ENCODE data around the gene TGFBI.

Gene TGFBI

GRCh38 chr5:136006761-136007251 lies 22.0 kb upstream of the TGFBI start:
- Histone ChIP-seq H3K4me3 (ENCODE audit: low read length) (no peak overlapping the region), H3K79me2 (ENCODE audit: low read length) (no peaks in the 10 kb centered on the region), H3K27me3 (ENCODE audit: low read depth, low read length) (peaks cover 10% of the 10 kb centered on the region), H4K20me1 (ENCODE audit: insufficient read depth, low read length) (no peaks in the 10 kb centered on the region), H3K27ac (ENCODE audit: low read length) (no peak overlapping the region), H3K36me3 (replicated peaks; ENCODE audit: low read depth, low read length) (no peaks in the 10 kb centered on the region), H2AFZ (ENCODE audit: low read depth, low read length) (no peak overlapping the region), H3K4me1 (ENCODE audit: low read length) (no peaks in the 10 kb centered on the region), H3K9me3 (ENCODE audit: insufficient read depth, low read length) (no peaks in the 10 kb centered on the region), H3K4me2 (ENCODE audit: low read length) (no peak overlapping the region), H3K9ac (ENCODE audit: low read length) (no peak overlapping the region)
- TF ChIP-seq CTCF (IDR thresholded peaks at IDR 0.05; ENCODE audit: low read depth, low read length) (no peak), EZH2phosphoT487 (IDR thresholded peaks at IDR 0.05; ENCODE audit: low read depth) (no peak)

DNA sequence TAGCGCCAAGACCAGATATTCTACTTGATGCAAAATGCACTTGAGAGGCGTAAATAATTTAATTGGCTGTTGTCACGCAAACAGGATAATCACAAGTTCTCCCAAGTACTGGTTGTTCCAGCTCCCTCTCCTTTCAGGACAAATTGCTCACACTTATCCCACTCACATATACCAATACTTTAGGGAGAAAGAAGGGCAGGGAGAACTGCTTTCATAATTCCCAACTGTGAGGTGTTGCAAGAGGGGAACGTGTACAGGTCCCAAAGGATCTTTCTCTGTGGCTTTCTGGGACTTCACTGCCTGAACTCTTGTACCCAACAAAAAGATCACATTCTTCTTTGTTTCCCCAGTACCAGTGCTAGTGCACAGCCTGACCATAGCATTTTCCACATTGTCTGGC lies 21.5 kb upstream of the TGFBI start:
- no peaks in the 10 kb centered on the region for H3K4me1 ChIP-seq (ENCODE audit: low read length)
- no peaks in the 10 kb centered on the region for H3K36me3 ChIP-seq (replicated peaks; ENCODE audit: low read depth, low read length)
- H3K4me3 ChIP-seq (ENCODE audit: low read length) = no peak overlapping the region
- no peaks in the 10 kb centered on the region for H4K20me1 ChIP-seq (ENCODE audit: insufficient read depth, low read length)
- H3K27ac ChIP-seq (ENCODE audit: low read length) = no peak overlapping the region
- H3K27me3 ChIP-seq (ENCODE audit: low read depth, low read length) = peaks cover 15% of the 10 kb centered on the region
- no peak overlapping the region for H3K9ac ChIP-seq (ENCODE audit: low read length)
- no peaks in the 10 kb centered on the region for H3K9me3 ChIP-seq (ENCODE audit: insufficient read depth, low read length)
- no peak overlapping the region for H3K4me2 ChIP-seq (ENCODE audit: low read length)
- no peaks in the 10 kb centered on the region for H3K79me2 ChIP-seq (ENCODE audit: low read length)
- no peak overlapping the region for H2AFZ ChIP-seq (ENCODE audit: low read depth, low read length)
- no peak for TF ChIP-seq CTCF (IDR thresholded peaks at IDR 0.05; ENCODE audit: low read depth, low read length)
- TF ChIP-seq EZH2phosphoT487 (IDR thresholded peaks at IDR 0.05; ENCODE audit: low read depth) = no peak

DNA sequence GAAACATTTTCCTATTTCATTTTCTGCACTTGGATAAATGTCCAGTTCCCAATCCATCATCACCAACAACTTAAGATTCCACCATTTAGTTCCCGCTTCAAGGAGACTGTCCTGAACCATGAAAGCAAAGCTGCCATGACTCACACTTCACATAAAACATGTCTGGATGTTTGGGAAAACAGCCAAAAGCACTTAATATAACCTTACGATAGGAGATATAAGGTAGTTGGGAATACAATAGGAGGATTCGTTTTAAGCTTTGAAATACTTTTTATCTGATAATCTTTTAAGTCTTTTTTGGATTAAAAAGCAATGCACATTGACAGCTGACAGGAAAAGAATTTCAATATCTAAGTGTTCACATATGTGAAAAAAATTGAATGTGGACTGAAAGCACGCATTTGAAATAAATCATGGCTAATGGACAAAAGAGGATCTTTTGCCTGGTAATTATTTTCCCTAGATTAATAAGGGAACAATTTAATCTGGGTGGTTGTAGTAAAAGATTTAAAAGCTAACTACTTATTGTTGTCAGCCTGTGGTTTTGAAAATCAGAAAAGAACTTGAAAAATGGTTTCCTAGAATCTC lies 17.3 kb upstream of the TGFBI start:
- peaks cover 40% of the 10 kb centered on the region for H3K27me3 ChIP-seq (ENCODE audit: low read depth, low read length)
- H3K4me1 ChIP-seq (ENCODE audit: low read length) = peaks cover 11% of the 10 kb centered on the region
- no peaks in the 10 kb centered on the region for H3K79me2 ChIP-seq (ENCODE audit: low read length)
- H4K20me1 ChIP-seq (ENCODE audit: insufficient read depth, low read length) = no peaks in the 10 kb centered on the region
- no peak overlapping the region for H2AFZ ChIP-seq (ENCODE audit: low read depth, low read length)
- no peak overlapping the region for H3K27ac ChIP-seq (ENCODE audit: low read length)
- H3K36me3 ChIP-seq (replicated peaks; ENCODE audit: low read depth, low read length) = no peaks in the 10 kb centered on the region
- H3K9me3 ChIP-seq (ENCODE audit: insufficient read depth, low read length) = no peaks in the 10 kb centered on the region
- no peak overlapping the region for H3K4me2 ChIP-seq (ENCODE audit: low read length)
- no peak overlapping the region for H3K4me3 ChIP-seq (ENCODE audit: low read length)
- no peak overlapping the region for H3K9ac ChIP-seq (ENCODE audit: low read length)
- TF ChIP-seq CTCF (IDR thresholded peaks at IDR 0.05; ENCODE audit: low read depth, low read length) (no peak), EZH2phosphoT487 (IDR thresholded peaks at IDR 0.05; ENCODE audit: low read depth) (no peak)

DNA sequence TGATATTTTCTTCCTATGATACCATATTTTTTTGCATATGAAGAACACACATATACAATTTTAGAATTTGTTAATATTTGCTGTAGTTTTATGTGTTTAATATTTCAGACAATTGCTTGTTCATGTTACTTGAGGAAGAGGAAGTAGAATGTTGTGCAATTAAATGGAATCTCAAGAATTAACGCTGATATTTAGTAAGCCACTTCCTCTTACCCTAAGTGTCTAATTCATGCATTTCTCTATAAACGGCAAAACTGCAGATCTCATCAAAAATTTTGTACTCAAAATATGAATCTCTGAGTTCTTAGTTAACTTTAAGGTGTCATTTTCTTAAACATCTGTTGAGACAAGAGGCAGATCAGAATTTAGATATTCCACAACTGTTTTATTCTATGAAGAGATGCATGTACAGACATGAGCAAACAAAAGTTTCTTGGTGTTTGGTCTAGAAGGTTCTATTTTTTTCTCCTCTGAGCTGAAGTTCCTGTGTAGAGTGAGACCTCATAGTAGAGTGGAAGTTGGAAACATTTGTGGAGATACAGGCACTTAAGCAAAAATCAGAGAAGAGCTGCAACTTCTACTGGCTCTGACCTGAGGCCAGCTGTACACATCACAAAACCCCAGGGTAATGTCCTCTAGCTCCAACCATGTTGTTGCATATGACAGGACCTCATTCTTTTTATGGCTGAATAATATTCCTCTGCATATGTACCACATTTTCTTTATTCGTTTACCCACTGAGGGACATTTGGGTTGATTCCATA lies 16.6 kb upstream of the TGFBI start:
- Histone ChIP-seq H3K9ac (ENCODE audit: low read length) (no peak overlapping the region), H3K27ac (ENCODE audit: low read length) (no peak overlapping the region), H3K4me1 (ENCODE audit: low read length) (peaks cover 11% of the 10 kb centered on the region), H2AFZ (ENCODE audit: low read depth, low read length) (no peak overlapping the region), H3K4me2 (ENCODE audit: low read length) (no peak overlapping the region), H3K79me2 (ENCODE audit: low read length) (no peaks in the 10 kb centered on the region), H3K4me3 (ENCODE audit: low read length) (no peak overlapping the region), H3K27me3 (ENCODE audit: low read depth, low read length) (peaks cover 41% of the 10 kb centered on the region), H4K20me1 (ENCODE audit: insufficient read depth, low read length) (no peaks in the 10 kb centered on the region), H3K36me3 (replicated peaks; ENCODE audit: low read depth, low read length) (no peaks in the 10 kb centered on the region), H3K9me3 (ENCODE audit: insufficient read depth, low read length) (no peaks in the 10 kb centered on the region)
- TF ChIP-seq CTCF (IDR thresholded peaks at IDR 0.05; ENCODE audit: low read depth, low read length) (no peak), EZH2phosphoT487 (IDR thresholded peaks at IDR 0.05; ENCODE audit: low read depth) (no peak)
